ENCODE results near the gene SPHKAP.

GRCh38 chr2:228092056-228092455, 89.4 kb downstream of the SPHKAP start:
- TF ChIP-seq POLR2A (IDR thresholded peaks at IDR 0.05; ENCODE audit: low read depth, low read length) (no peak), MAX (IDR thresholded peaks at IDR 0.05; ENCODE audit: insufficient read depth, insufficient read length) (no peak), MYC (IDR thresholded peaks at IDR 0.05; ENCODE audit: low read depth, low read length) (no peak), CTCF (IDR thresholded peaks at IDR 0.05; ENCODE audit: extremely low read depth in 1 of 2, insufficient read depth in 1 of 2, low read depth in 1 of 2, low read length in 2 of 2) (no peak), EZH2 (IDR thresholded peaks at IDR 0.05; ENCODE audit: borderline replicate concordance, low read depth, low read length, severe bottlenecking) (no peak), POLR2AphosphoS5 (IDR thresholded peaks at IDR 0.05; ENCODE audit: insufficient read depth, low read depth, low read length) (no peak), JUN (IDR thresholded peaks at IDR 0.05; ENCODE audit: borderline replicate concordance, insufficient read depth, insufficient read length, low read depth) (no peak), FOS (IDR thresholded peaks at IDR 0.05; ENCODE audit: borderline replicate concordance, insufficient read depth, low read length) (no peak), GATA2 (IDR thresholded peaks at IDR 0.05; ENCODE audit: insufficient read depth, insufficient read length, low read depth, low read length) (no peak)

All from endothelial cell of umbilical vein (primary cell).